GM18505 (cell line): ENCODE results near the gene MYADML2.

ENCODE experiments used
- ATAC-seq: cut with Tn5 transposase; IDR thresholded peaks from one replicate; pipeline ENCODE4 v1.9.1; 2021; ENCODE audit not compliant: unreplicated experiment
- POLR2A ChIP-seq: IDR thresholded peaks from 4 replicates; pipeline ENCODE4 v1.6.1; 2011; ENCODE audit warnings: borderline replicate concordance; ENCODE audit not compliant: insufficient read depth, insufficient read length; ENCODE audit errors: extremely low read depth

MYADML2 gene

GRCh38 chr17:81931557-81932332, 15.3 kb downstream of the MYADML2 start:
- no peak for ATAC-seq
- no peak for TF ChIP-seq POLR2A

DNA sequence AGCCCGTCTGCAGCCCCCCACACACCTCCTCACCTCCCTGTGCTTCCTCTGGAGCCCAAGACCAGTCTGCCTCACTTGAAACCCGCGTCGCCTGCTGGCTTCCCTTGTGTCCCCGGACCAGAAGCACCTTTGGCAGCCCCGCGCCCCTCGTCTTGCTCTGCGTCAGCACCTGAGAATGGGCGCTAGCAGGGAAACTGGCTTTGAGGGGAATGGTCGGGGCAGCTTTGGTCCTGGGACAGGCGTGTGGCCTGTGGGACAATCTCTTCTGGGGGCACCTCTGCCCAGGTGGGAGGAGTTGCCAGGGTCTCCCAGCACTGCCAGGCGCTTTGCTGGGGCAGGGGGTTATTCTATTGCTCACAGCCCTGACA, 15.9 kb downstream of the MYADML2 start:
- no peak for ATAC-seq
- TF ChIP-seq POLR2A = no peak

DNA sequence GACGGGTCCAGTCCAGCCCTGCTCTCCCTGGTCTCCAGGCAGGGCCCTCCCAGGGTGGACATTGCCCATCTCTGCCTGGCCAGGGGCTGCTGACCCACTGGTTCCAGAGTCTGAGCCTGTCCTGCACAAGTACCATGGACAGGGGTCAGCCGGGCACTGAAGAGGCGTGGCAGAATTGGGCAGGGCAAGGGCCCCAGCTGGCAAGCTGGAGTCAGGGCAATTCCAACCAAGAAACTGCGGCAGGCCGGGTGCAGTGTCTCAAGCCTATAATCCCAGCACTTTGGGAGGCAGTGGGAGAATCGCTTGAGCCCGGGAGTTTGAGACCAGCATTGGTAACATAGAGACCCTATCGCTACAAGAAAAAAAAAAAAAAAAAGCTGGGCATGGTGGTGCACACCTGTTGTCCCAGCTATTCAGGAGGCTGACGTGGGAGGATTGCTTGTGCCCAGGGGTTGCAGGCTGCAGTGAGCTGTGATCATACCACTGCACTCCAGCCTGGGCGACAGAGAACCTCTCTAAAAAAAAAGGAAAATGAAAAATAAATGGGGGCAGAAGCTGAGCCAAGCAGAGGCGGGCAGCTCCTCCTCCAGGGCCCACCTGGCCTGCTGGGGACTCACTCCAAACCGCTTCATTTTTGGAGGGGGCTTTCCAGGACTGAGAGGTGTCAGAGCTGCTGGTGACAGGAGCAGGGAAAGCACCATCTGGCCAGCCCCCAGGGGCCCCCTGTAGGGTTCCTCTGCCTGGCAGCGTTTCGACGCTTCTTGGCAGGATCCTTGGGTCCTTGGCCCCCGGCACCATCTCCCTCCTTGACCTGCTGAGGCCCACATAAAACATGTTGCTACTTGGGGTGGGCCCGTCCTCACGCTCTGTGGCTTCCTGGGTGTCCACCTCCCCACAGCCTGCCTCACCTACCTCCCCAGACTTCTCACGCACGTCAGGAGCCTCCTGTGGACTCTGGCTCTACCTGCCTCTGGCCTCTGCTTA, 16.6 kb downstream of the MYADML2 start:
- ATAC-seq = no peak
- no peak for TF ChIP-seq POLR2A

GRCh38 chr17:81929253-81930141, 17.5 kb downstream of the MYADML2 start:
- TF ChIP-seq POLR2A = no peak
- no peak for ATAC-seq

DNA sequence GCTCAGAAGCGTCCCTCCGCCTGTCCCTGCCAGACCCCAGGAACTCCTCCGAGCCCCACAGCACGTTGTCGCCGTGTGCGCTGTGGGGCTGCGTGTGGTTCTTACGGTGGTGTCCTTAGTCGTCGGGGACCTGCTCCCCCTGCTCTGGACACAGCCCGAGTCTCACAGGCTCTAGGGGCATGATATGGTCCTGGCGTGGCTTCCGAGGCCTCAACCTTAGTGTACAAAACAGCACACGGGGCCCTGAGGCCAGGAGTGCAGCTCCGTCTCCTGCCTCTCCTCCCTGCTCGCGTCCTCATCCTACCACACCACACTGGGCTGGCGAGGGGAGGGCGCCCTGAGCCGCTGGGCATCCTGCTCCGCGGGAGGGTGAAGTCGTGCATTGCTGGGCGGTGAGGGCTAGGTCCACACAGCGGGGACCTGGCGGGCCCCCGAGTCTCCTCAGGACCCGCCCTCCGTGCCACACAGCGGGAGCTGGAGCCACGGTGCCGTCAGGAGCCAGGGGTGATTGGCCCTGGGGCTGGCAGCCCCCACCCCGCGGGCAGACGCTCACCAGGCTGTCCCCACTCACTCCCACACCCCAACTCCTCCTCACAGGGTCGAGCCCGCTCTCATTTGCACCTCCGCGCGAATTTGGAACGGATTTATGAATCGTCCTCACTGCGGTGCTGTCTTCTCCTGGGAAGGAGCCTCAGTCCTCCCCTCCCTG, 18.3 kb downstream of the MYADML2 start:
- no peak for ATAC-seq
- no peak for TF ChIP-seq POLR2A

DNA sequence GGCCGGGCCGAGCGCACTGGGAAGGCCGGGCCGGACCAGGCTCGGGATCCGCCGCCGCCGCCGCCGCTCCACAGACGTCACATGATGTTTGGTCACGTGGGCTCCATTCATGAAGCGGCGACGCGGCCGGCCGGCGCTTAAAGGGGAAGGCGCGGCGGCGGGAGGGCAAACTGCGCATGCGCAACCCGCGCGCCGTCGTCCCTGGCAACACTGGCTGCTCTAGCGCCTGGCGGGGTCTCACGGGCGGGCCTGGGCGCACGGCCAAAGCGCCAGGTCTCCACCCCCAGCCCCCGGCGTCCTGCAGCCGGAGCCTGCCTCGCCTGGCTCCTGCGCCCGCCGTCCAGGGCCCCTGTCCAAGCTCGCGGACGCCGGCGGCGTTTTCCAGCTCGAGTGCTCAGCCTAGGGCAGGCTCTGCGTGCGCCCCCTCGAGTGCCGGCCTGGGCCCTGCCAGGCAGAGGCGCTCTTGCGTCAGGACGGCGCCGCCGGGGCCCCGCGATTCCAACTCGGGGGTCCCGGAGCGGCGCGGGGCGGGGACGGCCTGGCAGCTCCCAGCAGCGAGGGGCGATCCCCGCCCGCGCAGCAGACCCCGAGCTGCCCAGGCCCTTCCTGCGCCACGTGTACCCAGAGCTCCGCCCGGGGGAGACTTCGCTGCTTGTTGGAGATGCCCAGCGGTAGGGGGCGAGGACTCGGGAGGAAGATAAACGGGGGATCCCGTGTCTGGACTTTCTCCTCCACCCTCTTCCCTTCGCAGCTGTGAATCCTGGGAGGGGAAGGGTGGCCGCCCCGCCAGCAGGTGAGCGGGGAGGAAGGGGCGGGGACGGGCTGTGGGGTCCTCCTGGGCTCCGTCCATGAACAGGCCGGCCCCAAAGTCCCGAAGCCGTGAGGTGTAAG, 19.1 kb downstream of the MYADML2 start, which contains the start of gene MAFG:
MAFG (minus strand) TSS at position 83 of the 891 bp plus-strand sequence. CDS start 4,550 bp downstream, outside the sequence.
- TF ChIP-seq POLR2A = peak; percentile 16
- ATAC-seq = peak; percentile 55

DNA sequence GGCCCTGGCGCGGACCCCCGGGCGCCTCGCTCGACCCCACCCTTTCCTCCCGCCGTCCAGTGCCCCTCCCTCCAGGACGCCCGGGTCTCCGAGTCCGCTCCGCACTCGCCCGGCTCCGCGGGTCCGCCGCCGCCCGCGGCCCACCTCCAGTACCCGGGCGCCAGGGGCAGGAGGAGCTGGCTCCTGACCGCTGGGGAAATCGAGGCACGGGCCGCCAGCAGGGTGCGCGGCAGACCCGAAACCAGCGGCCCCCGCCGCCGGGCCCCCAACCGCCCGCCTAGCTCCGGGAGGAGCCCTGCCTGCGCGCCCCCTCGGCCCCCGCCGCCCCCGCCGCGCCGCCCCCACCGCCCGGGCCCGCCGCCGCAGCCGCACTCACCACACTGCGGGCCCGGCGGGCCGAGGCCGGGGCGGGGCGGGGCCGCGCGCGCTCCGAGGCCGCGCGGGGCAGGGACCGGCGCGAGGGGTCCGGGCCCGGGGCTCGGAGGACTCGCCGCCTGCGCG, 19.8 kb downstream of the MYADML2 start:
- no peak for TF ChIP-seq POLR2A
- peak; percentile 13 for ATAC-seq

GRCh38 chr17:81926451-81927151, 20.4 kb downstream of the MYADML2 start:
- TF ChIP-seq POLR2A = no peak
- peak; percentile 13 for ATAC-seq

GRCh38 chr17:81925860-81926450, 21.1 kb downstream of the MYADML2 start:
- TF ChIP-seq POLR2A = no peak
- no peak for ATAC-seq
